HG02943 (cell line): ENCODE results near the gene PITPNM3.

ENCODE experiments used
- ATAC-seq: cut with Tn5 transposase; IDR thresholded peaks from one replicate; pipeline ENCODE4 v1.9.1; 2021; ENCODE audit warnings: mild to moderate bottlenecking, low read depth, moderate library complexity; ENCODE audit not compliant: unreplicated experiment

Gene PITPNM3

GRCh38 chr17:6531575-6531974, 24.8 kb downstream of the PITPNM3 start:
- no peak for ATAC-seq

GRCh38 chr17:6530324-6530920, 25.9 kb downstream of the PITPNM3 start:
- ATAC-seq = no peak

GRCh38 chr17:6528557-6528956, 27.8 kb downstream of the PITPNM3 start:
- ATAC-seq = no peak

- no peak for ATAC-seq
Measured at GRCh38 chr17:6526362-6527152, 29.8 kb downstream of the PITPNM3 start.

- ATAC-seq = no peak
Measured at GRCh38 chr17:6525731-6526130, 30.6 kb downstream of the PITPNM3 start.

- no peak for ATAC-seq
Measured at GRCh38 chr17:6525141-6525540, 31.2 kb downstream of the PITPNM3 start.

- no peak for ATAC-seq
Measured at GRCh38 chr17:6524520-6524919, 31.8 kb downstream of the PITPNM3 start.

- no peak for ATAC-seq
Measured at GRCh38 chr17:6523809-6524355, 32.5 kb downstream of the PITPNM3 start.

GRCh38 chr17:6523330-6523729, 33.0 kb downstream of the PITPNM3 start:
- ATAC-seq = no peak

GRCh38 chr17:6521586-6521985, 34.8 kb downstream of the PITPNM3 start:
- no peak for ATAC-seq

GRCh38 chr17:6517062-6517461, 39.3 kb downstream of the PITPNM3 start:
- ATAC-seq = no peak

GRCh38 chr17:6514371-6514770, 42.0 kb downstream of the PITPNM3 start:
- ATAC-seq = no peak

GRCh38 chr17:6512552-6512951, 43.8 kb downstream of the PITPNM3 start:
- ATAC-seq = no peak

GRCh38 chr17:6510321-6510977, 45.9 kb downstream of the PITPNM3 start:
- ATAC-seq = no peak

- no peak for ATAC-seq
Measured at GRCh38 chr17:6509921-6510320, 46.4 kb downstream of the PITPNM3 start.

GRCh38 chr17:6509031-6509771, 47.2 kb downstream of the PITPNM3 start:
- ATAC-seq = no peak

GRCh38 chr17:6508519-6509030, 47.8 kb downstream of the PITPNM3 start:
- no peak for ATAC-seq

GRCh38 chr17:6508016-6508415, 48.3 kb downstream of the PITPNM3 start:
- ATAC-seq = no peak

- ATAC-seq = no peak
Measured at GRCh38 chr17:6507535-6507934, 48.8 kb downstream of the PITPNM3 start.

GRCh38 chr17:6506679-6507231, 49.6 kb downstream of the PITPNM3 start:
- no peak for ATAC-seq
